Lower lobe of right lung (tissue), 2 donors: ENCODE results near the gene TPRA1. TPM values are rescaled to one million over a fixed set of nuclear protein-coding genes. Genes with fewer than 3 reads are reported as not detected.
"Not testable (repeated sequence)": the region's sequence is repeated elsewhere in the genome, so short reads cannot be mapped to it uniquely, and the experiment has no call there.

ENCODE experiments used
- ATAC-seq, 2 donors: fragments of 200-7000 bp; cut with Tn5 transposase; one replicate each; pipeline ENCODE4 v1.9.1; 2020 to 2022; ENCODE audit warnings: mild to moderate bottlenecking in 2 of 2, moderate library complexity in 2 of 2
- DNase-seq: peaks from one replicate; pipeline ENCODE4 v3.0.0-alpha.2; 2020
- H3K27ac ChIP-seq: fragments of 200-600 bp; one replicate; pipeline ENCODE4 v1.8.0; 2022
- H3K27me3 ChIP-seq: fragments of 200-600 bp; one replicate; pipeline ENCODE4 v1.8.0; 2022; ENCODE audit warnings: low read depth
- H3K36me3 ChIP-seq: fragments of 200-600 bp; one replicate; pipeline ENCODE4 v1.8.0; 2022; ENCODE audit warnings: mild to moderate bottlenecking
- H3K4me1 ChIP-seq: fragments of 200-600 bp; one replicate; pipeline ENCODE4 v1.8.0; 2022
- H3K4me3 ChIP-seq: fragments of 200-600 bp; one replicate; pipeline ENCODE4 v1.8.0; 2022; ENCODE audit warnings: mild to moderate bottlenecking
- H3K9me3 ChIP-seq: fragments of 200-600 bp; one replicate; pipeline ENCODE4 v1.8.0; 2022
- intact Hi-C: fragments of 100-400 bp; cut with DNase I; formaldehyde crosslinking; loops from one replicate; pipeline ENCODE4 v1.11.0; 2022
- total RNA-seq: library from RNA; stranded (reverse); fragmentation: NEBNext Ultra II Directional; extraction: Animal tissue kit (Norgen Biotek cat#: 25700); gene quantifications from one replicate; pipeline ENCODE4 v1.2.1, GENCODE V29; 2021
- TF ChIP-seq, protein P1 (sequence below): fragments of 200-600 bp; IDR thresholded peaks from one replicate; pipeline ENCODE4 v1.8.0; 2022; ENCODE audit warnings: antibody characterized with exemption, mild to moderate bottlenecking
- donor health status: DM: no; HTN: yes; CAD: no; lungs with severe emphysema.

Gene TPRA1
- total RNA-seq, 1 donor from 2014 or later = 38.8 TPM

DNA sequence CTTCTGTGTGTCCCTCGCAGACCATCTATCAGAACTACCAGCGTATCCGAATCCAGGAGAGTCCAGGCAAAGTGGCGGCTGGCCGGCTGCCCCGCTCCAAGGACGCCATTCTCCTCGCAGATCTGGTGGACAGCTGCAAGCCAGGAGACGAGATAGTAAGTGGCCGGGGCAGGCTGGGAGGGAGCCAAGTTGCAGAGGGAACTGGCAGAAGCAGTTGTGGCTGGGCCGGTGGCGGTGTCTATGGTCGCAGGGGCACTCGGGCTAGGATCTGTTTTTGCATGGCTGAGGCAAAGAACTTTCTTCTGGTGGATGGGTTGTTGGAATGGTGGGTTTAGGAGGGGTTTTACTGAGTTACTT lies 17.8 kb upstream of the TPRA1 start:
- Histone ChIP-seq H3K4me1 (no peaks in the 10 kb centered on the region), H3K4me3 (no peak overlapping the region), H3K9me3 (no peaks in the 10 kb centered on the region), H3K36me3 (peaks cover 33% of the 10 kb centered on the region), H3K27me3 (no peaks in the 10 kb centered on the region), H3K27ac (no peak overlapping the region)
- intact Hi-C loops = no loop called here
- ATAC-seq = no peak
- DNase-seq = no peak
- TF ChIP-seq, protein P1, sequence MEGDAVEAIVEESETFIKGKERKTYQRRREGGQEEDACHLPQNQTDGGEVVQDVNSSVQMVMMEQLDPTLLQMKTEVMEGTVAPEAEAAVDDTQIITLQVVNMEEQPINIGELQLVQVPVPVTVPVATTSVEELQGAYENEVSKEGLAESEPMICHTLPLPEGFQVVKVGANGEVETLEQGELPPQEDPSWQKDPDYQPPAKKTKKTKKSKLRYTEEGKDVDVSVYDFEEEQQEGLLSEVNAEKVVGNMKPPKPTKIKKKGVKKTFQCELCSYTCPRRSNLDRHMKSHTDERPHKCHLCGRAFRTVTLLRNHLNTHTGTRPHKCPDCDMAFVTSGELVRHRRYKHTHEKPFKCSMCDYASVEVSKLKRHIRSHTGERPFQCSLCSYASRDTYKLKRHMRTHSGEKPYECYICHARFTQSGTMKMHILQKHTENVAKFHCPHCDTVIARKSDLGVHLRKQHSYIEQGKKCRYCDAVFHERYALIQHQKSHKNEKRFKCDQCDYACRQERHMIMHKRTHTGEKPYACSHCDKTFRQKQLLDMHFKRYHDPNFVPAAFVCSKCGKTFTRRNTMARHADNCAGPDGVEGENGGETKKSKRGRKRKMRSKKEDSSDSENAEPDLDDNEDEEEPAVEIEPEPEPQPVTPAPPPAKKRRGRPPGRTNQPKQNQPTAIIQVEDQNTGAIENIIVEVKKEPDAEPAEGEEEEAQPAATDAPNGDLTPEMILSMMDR = no peak

DNA sequence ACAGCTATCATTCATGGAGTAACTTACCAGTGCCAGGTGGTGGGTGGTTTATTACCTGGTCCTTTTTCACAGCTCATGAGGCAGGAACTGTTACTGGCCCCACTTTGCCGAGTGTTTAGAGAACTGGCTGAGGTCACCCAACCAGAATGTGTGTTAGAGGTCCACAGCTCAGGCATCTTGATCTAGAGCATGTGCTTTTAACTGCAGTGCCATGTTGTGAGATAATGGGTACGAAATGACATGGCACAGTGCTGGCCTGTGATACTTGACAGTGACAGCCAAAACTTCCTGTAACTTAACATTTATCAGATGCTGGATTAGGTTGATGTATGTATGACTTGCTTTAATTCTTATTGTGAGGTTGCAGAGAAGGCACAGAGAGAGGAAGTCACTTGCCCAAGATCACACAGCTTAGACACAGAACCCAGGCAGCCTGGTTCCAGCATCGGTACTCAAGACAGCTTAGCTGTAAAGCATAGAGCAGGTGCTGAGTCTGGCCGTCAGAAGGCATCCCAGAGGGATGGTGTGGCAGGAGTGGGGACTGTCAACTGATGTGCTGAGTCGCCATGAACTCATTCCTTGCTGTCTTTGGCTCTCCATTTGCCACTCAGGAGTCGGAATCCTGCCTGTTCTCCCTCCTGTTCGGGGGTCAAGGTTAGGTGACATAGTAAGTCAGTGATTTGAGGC lies 17.3 kb upstream of the TPRA1 start:
- no peaks in the 10 kb centered on the region for H3K27me3 ChIP-seq
- DNase-seq (no peak), ATAC-seq (no peak)
- intact Hi-C loops = no loop called here
- no peaks in the 10 kb centered on the region for H3K4me1 ChIP-seq
- no peaks in the 10 kb centered on the region for H3K9me3 ChIP-seq
- peaks cover 33% of the 10 kb centered on the region for H3K36me3 ChIP-seq
- no peak overlapping the region for H3K4me3 ChIP-seq
- no peak overlapping the region for H3K27ac ChIP-seq
- TF ChIP-seq, protein P1 = no peak

DNA sequence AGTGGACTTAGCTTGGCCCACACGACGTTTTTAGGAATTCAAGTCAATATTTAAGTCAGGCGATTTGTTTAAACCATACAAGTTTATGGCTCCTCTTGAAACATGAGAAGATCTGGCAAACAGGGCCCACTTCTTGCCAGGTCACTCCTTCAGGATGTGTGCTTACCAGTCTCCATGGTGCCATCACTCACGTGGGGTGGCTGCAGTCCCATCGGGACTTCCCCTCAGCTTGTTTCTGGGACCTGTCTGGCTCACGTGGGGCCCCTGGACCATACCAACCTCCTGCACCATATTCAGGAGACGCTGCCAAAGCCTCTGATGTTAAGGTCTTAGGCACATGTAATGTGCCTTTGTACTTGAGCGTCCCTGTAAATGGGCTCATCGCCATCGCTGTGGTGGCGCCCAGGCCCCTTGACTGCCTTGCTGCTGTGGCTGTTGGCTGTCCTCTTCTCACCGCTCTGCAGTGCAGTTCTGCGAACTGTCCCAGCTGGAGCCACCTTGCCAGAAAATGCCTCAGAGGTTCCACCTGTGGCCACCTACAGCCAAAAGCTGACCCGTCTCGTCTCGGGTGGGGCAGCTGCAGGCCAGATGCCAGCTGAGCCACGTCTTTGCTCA lies 16.6 kb upstream of the TPRA1 start:
- intact Hi-C loops = no loop called here
- no peaks in the 10 kb centered on the region for H3K27me3 ChIP-seq
- TF ChIP-seq, protein P1 = no peak
- peak in 1 of 2 donors; percentile 62 for ATAC-seq
- no peaks in the 10 kb centered on the region for H3K4me1 ChIP-seq
- H3K27ac ChIP-seq = no peak overlapping the region
- peaks cover 33% of the 10 kb centered on the region for H3K36me3 ChIP-seq
- no peaks in the 10 kb centered on the region for H3K9me3 ChIP-seq
- DNase-seq = peak; percentile 54
- no peak overlapping the region for H3K4me3 ChIP-seq

DNA sequence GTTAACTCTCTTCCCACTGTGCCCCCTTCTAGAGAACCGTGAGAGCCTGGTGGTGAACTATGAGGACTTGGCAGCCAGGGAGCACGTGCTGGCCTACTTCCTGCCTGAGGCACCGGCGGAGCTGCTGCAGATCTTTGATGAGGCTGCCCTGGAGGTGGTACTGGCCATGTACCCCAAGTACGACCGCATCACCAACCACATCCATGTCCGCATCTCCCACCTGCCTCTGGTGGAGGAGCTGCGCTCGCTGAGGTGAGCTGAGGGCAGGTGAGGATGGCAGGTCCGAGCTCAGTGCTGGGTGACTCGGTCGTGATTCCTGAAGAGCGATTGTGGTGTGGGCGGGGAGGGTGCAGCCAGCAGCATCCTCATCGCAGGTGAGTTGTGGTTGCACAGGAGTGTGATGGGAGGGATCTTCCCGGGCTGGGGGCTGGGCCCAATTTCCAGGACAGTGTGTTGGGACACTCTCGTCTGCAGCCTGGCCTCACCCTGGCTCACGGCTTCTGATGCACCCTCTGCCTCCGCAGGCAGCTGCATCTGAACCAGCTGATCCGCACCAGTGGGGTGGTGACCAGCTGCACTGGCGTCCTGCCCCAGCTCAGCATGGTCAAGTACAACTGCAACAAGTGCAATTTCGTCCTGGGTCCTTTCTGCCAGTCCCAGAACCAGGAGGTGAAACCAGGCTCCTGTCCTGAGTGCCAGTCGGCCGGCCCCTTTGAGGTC lies 15.7 kb upstream of the TPRA1 start:
- intact Hi-C loops = no loop called here
- no peak for ATAC-seq
- Histone ChIP-seq H3K4me3 (no peak overlapping the region), H3K4me1 (no peaks in the 10 kb centered on the region), H3K27ac (no peak overlapping the region), H3K9me3 (no peaks in the 10 kb centered on the region), H3K27me3 (no peaks in the 10 kb centered on the region), H3K36me3 (peaks cover 31% of the 10 kb centered on the region)
- no peak for DNase-seq
- TF ChIP-seq, protein P1 = no peak

DNA sequence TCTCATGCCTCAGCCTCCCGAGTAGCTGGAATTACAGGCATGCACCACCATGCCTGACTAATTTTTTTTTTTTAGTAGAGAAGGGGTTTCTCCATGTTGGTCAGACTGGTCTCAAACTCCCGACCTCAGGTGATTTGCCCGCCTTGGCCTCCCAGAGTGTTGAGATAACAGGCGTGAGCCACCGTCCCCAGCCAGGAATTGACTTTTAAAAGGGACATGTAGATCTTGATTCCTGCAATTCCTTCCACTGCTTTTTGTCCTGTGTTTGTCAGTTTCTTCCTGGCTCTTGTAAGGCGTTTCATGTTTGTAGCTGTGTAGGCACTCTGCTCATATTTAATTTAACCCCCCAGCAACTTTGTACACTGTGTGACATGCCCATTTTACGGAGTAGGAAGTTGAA lies 15.0 kb upstream of the TPRA1 start:
- H3K27me3 ChIP-seq, H3K4me1 ChIP-seq, H3K27ac ChIP-seq, DNase-seq, H3K4me3 ChIP-seq, intact Hi-C loops, H3K9me3 ChIP-seq, ATAC-seq: not testable (repeated sequence)
- H3K36me3 ChIP-seq = peaks cover 30% of the 10 kb centered on the region
